ENCODE results near the gene GIMAP5. TPM values are rescaled to one million over a fixed set of nuclear protein-coding genes. Genes with fewer than 3 reads are reported as not detected.

Gene GIMAP5
- total RNA-seq, 3 donors from 2014 or later, result 3.1 to 10.3 (median 9.3) TPM

DNA sequence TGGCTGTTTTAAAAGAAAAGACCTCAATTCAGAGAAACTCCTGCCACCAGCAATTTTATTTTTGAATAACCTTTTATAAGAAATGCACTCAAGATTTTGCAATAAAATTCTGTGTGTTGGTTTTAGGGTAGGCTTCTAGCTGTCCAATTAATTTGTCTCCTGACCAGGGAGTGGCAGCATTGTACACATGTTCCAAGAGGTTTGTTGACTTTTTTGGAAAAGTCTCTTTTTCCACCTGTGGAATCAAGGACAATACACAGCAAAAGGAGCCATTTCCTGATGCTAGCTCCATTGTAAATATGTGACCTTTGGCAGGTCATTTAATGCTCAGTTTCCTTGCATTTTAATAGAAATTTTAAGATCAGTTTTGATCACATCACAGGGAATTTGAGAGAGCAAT is 1.8 kb downstream of the GIMAP5 start:
- Histone ChIP-seq H3K9me3 (no peaks in the 10 kb centered on the region), H3K36me3 (ENCODE audit: low read depth) (no peaks in the 10 kb centered on the region), H3K4me1 (ENCODE audit: low read depth) (no peaks in the 10 kb centered on the region), H3K4me3 (no peak overlapping the region)
- TF ChIP-seq, protein P1, sequence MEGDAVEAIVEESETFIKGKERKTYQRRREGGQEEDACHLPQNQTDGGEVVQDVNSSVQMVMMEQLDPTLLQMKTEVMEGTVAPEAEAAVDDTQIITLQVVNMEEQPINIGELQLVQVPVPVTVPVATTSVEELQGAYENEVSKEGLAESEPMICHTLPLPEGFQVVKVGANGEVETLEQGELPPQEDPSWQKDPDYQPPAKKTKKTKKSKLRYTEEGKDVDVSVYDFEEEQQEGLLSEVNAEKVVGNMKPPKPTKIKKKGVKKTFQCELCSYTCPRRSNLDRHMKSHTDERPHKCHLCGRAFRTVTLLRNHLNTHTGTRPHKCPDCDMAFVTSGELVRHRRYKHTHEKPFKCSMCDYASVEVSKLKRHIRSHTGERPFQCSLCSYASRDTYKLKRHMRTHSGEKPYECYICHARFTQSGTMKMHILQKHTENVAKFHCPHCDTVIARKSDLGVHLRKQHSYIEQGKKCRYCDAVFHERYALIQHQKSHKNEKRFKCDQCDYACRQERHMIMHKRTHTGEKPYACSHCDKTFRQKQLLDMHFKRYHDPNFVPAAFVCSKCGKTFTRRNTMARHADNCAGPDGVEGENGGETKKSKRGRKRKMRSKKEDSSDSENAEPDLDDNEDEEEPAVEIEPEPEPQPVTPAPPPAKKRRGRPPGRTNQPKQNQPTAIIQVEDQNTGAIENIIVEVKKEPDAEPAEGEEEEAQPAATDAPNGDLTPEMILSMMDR (IDR thresholded peaks at IDR 0.05), result no peak
- intact Hi-C loops (cut with DNase I, micrococcal nuclease), result no loop called here
- ATAC-seq (peak; percentile 45), DNase-seq (no peak)

- intact Hi-C loops (cut with DNase I, micrococcal nuclease), result no loop called here
- no peaks in the 10 kb centered on the region for H3K9me3 ChIP-seq
- DNase-seq (no peak), ATAC-seq (no peak)
- H3K4me1 ChIP-seq (ENCODE audit: low read depth), result no peaks in the 10 kb centered on the region
- no peak overlapping the region for H3K4me3 ChIP-seq
- TF ChIP-seq, protein P1 (IDR thresholded peaks at IDR 0.05), result no peak
- no peaks in the 10 kb centered on the region for H3K36me3 ChIP-seq (ENCODE audit: low read depth)
Measured at GRCh38 chr7:150740053-150740452, 2.8 kb downstream of the GIMAP5 start.

DNA sequence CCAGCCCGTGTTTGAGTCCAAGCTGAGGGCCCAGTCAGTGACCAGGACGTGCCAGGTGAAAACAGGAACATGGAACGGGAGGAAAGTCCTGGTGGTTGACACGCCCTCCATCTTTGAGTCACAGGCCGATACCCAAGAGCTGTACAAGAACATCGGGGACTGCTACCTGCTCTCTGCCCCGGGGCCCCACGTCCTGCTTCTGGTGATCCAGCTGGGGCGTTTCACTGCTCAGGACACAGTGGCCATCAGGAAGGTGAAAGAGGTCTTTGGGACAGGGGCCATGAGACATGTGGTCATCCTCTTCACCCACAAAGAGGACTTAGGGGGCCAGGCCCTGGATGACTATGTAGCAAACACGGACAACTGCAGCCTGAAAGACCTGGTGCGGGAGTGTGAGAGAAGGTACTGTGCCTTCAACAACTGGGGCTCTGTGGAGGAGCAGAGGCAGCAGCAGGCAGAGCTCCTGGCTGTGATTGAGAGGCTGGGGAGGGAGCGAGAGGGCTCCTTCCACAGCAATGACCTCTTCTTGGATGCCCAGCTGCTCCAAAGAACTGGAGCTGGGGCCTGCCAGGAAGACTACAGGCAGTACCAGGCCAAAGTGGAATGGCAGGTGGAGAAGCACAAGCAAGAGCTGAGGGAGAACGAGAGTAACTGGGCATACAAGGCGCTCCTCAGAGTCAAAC is 5.2 kb downstream of the GIMAP5 start:
- DNase-seq (no peak), ATAC-seq (peak; percentile 7)
- intact Hi-C loops (cut with DNase I, micrococcal nuclease), result no loop called here

DNA sequence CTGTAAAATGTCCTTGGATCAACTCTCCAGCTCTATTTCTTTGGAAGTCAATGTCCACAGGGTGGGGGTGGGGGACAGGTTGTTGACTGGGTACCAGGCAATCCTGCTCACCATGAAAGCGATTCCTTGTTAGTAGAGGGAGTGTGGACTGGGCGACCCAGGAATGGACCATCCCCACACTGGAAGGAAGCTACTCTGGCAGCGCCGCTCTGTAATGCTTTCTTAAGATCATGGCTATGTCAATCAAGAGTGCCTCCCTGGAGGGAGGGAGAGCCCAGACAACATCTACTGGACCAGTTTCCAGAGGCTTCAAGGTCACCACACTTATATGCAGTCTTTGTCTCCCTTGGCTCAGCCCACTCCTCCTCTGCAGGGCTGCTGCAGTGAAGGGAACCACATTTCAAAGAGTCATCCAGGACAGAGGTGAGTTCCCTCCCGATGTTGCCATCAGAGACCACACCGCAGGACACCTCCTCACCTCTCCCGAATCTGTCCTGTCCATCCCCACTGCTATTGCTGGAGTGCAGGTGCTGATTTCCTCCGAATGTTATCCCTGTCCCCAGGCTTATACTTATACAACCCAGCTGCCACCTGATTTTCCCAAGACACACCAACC is 6.9 kb downstream of the GIMAP5 start:
- H3K9me3 ChIP-seq, result no peaks in the 10 kb centered on the region
- no peaks in the 10 kb centered on the region for H3K4me1 ChIP-seq (ENCODE audit: low read depth)
- no peak overlapping the region for H3K4me3 ChIP-seq
- no peak for ATAC-seq
- H3K36me3 ChIP-seq (ENCODE audit: low read depth), result no peaks in the 10 kb centered on the region
- no peak for DNase-seq
- TF ChIP-seq, protein P1 (IDR thresholded peaks at IDR 0.05), result no peak
- intact Hi-C loops (cut with DNase I, micrococcal nuclease), result no loop called here

More for the DNA sequence above, 5.2 kb downstream of the GIMAP5 start:
- Histone ChIP-seq H3K4me3 (no peak overlapping the region), H3K9me3 (no peaks in the 10 kb centered on the region), H3K36me3 (ENCODE audit: low read depth) (no peaks in the 10 kb centered on the region), H3K4me1 (ENCODE audit: low read depth) (no peaks in the 10 kb centered on the region)
- TF ChIP-seq, protein P1 (IDR thresholded peaks at IDR 0.05), result no peak

GRCh38 chr7:150745086-150745485 is 7.9 kb downstream of the GIMAP5 start:
- TF ChIP-seq, protein P1 (IDR thresholded peaks at IDR 0.05), result no peak
- no peaks in the 10 kb centered on the region for H3K9me3 ChIP-seq
- no peak for DNase-seq

More at GRCh38 chr7:150745086-150745485, 7.9 kb downstream of the GIMAP5 start:
- no peaks in the 10 kb centered on the region for H3K36me3 ChIP-seq (ENCODE audit: low read depth)
- H3K4me1 ChIP-seq (ENCODE audit: low read depth), result no peaks in the 10 kb centered on the region
- intact Hi-C loops (cut with DNase I, micrococcal nuclease), result no loop called here
- no peak overlapping the region for H3K4me3 ChIP-seq
- ATAC-seq, result peak; percentile 5

Measured in mucosa of descending colon (tissue), 3 donors.